GM12892 (cell line): ENCODE measurements around the gene OR2H2.

ENCODE experiments used
- POLR2A ChIP-seq: IDR thresholded peaks from 2 replicates; pipeline ENCODE4 v1.6.1; 2011; ENCODE audit warnings: low read depth, low read length, control low read depth
- POLR2AphosphoS5 ChIP-seq: IDR thresholded peaks from 2 replicates; pipeline ENCODE4 v1.6.1; 2011; ENCODE audit warnings: low read depth, low read length, control low read depth

GRCh38 chr6:29558439-29559079, 26.4 kb upstream of the OR2H2 start:
- TF ChIP-seq POLR2A = no peak
- TF ChIP-seq POLR2AphosphoS5 = no peak
